Activated T-helper 9 cell treated with anti-CD3 and anti-CD28 coated beads, Interleukin-2, amount 50 U/mL, for 16 hours (primary cell): ENCODE measurements around the gene KRTAP9-4.
"Not testable (repeated sequence)": the region's sequence is repeated elsewhere in the genome, so short reads cannot be mapped to it uniquely, and the experiment has no call there.

Experiments
- DNase-seq: peaks from one replicate; pipeline ENCODE4 v3.0.0-alpha.2; 2020; ENCODE audit warnings: low read depth

KRTAP9-4 gene

GRCh38 chr17:41265078-41265477 lies 15.6 kb downstream of the KRTAP9-4 start, which contains the start of gene KRTAP9-6:
TSS of gene KRTAP9-6 (plus strand) at chr17:41265378. CDS start at chr17:41265378, 0 bp downstream.
- DNase-seq, result no peak

GRCh38 chr17:41267711-41268110 lies 18.2 kb downstream of the KRTAP9-4 start:
- DNase-seq, result no peak

- DNase-seq, result not testable (repeated sequence)
Measured at GRCh38 chr17:41271323-41271722, 21.8 kb downstream of the KRTAP9-4 start.

- DNase-seq, result no peak
Measured at GRCh38 chr17:41271858-41272257, 22.4 kb downstream of the KRTAP9-4 start.

GRCh38 chr17:41275648-41276190 lies 26.2 kb downstream of the KRTAP9-4 start, which contains the start of gene KRTAP9-7:
TSS of gene KRTAP9-7 (plus strand) at chr17:41275698. CDS start at chr17:41275698, 0 bp downstream.
- DNase-seq, result not testable (repeated sequence)

GRCh38 chr17:41278176-41278955 lies 28.9 kb downstream of the KRTAP9-4 start:
- DNase-seq, result no peak

GRCh38 chr17:41284043-41284442 lies 34.6 kb downstream of the KRTAP9-4 start:
- no peak for DNase-seq

GRCh38 chr17:41284546-41284945 lies 35.1 kb downstream of the KRTAP9-4 start:
- no peak for DNase-seq

- DNase-seq, result no peak
Measured at GRCh38 chr17:41287050-41287449, 37.6 kb downstream of the KRTAP9-4 start.

GRCh38 chr17:41294016-41294415 lies 44.5 kb downstream of the KRTAP9-4 start:
- DNase-seq, result no peak

- no peak for DNase-seq
Measured at GRCh38 chr17:41296846-41297245, 47.4 kb downstream of the KRTAP9-4 start.

GRCh38 chr17:41298458-41299135 lies 49.1 kb downstream of the KRTAP9-4 start:
- DNase-seq, result no peak
